ENCODE results near the gene ZIM2.

The ZIM2 gene

GRCh38 chr19:56746367-56746766 is 94.2 kb downstream of the ZIM2 start:
- no peak overlapping the region for H3K4me3 ChIP-seq (ENCODE audit: low read depth, low read length)
- no peaks in the 10 kb centered on the region for H3K4me1 ChIP-seq (ENCODE audit: control insufficient read depth, insufficient read depth, low read length)
- H3K9me3 ChIP-seq (ENCODE audit: control insufficient read depth, insufficient read depth, low read depth, low read length): no peaks in the 10 kb centered on the region
- TF ChIP-seq, protein P1, sequence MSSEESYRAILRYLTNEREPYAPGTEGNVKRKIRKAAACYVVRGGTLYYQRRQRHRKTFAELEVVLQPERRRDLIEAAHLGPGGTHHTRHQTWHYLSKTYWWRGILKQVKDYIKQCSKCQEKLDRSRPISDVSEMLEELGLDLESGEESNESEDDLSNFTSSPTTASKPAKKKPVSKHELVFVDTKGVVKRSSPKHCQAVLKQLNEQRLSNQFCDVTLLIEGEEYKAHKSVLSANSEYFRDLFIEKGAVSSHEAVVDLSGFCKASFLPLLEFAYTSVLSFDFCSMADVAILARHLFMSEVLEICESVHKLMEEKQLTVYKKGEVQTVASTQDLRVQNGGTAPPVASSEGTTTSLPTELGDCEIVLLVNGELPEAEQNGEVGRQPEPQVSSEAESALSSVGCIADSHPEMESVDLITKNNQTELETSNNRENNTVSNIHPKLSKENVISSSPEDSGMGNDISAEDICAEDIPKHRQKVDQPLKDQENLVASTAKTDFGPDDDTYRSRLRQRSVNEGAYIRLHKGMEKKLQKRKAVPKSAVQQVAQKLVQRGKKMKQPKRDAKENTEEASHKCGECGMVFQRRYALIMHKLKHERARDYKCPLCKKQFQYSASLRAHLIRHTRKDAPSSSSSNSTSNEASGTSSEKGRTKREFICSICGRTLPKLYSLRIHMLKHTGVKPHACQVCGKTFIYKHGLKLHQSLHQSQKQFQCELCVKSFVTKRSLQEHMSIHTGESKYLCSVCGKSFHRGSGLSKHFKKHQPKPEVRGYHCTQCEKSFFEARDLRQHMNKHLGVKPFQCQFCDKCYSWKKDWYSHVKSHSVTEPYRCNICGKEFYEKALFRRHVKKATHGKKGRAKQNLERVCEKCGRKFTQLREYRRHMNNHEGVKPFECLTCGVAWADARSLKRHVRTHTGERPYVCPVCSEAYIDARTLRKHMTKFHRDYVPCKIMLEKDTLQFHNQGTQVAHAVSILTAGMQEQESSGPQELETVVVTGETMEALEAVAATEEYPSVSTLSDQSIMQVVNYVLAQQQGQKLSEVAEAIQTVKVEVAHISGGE (tag by site-specific recombination; conservative IDR thresholded peaks at IDR 0.05; ENCODE audit: low read depth): no peak
- ChIA-PET CTCF (interaction anchor here (0.8 kb wide), 1 partner anchor 353 kb away, joined by 3 read pairs; no protein-coding TSS in a partner anchor), POLR2A (no interaction called here)
- no peak overlapping the region for H3K27ac ChIP-seq (ENCODE audit: extremely low read depth, low read depth, low read length)
- H3K36me3 ChIP-seq (ENCODE audit: control insufficient read depth in 2 of 2, insufficient read depth in 1 of 2, low read length in 2 of 2): no peaks in the 10 kb centered on the region

DNA sequence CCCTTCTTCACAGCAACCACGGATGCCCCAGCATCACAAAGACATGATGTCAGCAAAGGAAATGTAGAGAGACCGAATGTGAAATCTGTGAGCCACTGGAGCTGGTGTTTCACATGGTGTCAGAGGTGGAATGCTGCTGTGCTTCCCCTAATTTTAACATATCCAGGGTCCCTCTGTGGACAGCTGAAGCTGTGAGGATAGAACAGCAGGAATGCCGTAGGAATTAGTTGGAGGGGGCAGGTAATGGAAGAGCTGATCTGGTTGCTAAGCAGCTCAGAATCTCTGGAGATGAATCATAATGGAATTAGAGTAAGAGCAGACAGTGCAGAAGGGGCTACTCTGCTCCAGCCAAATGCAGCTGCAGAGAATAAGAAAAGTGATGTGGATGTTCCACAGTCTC is 100.0 kb downstream of the ZIM2 start:
- CTCF ChIA-PET: no interaction called here

GRCh38 chr19:56736571-56736970 is 104.0 kb downstream of the ZIM2 start:
- no peaks in the 10 kb centered on the region for H3K9me3 ChIP-seq (ENCODE audit: control insufficient read depth, insufficient read depth, low read depth, low read length)
- H3K4me3 ChIP-seq (ENCODE audit: low read depth, low read length): no peak overlapping the region
- CTCF ChIA-PET: interaction anchor here (0.6 kb wide), 1 partner anchor 392 kb away, joined by 3 read pairs; no protein-coding TSS in a partner anchor
- no peak overlapping the region for H3K27ac ChIP-seq (ENCODE audit: extremely low read depth, low read depth, low read length)
- POLR2A ChIA-PET: no interaction called here
- no peaks in the 10 kb centered on the region for H3K4me1 ChIP-seq (ENCODE audit: control insufficient read depth, insufficient read depth, low read length)
- no peaks in the 10 kb centered on the region for H3K36me3 ChIP-seq (ENCODE audit: control insufficient read depth in 2 of 2, insufficient read depth in 1 of 2, low read length in 2 of 2)
- TF ChIP-seq SP3 (tag by site-specific recombination; IDR thresholded peaks at IDR 0.05) (no peak), ZNF501 (tag by site-specific recombination; IDR thresholded peaks at IDR 0.05) (no peak), ZNF791 (tag by site-specific recombination; IDR thresholded peaks at IDR 0.05) (no peak), KLF8 (tag by site-specific recombination; IDR thresholded peaks at IDR 0.05) (no peak), REPIN1 (tag by site-specific recombination; IDR thresholded peaks at IDR 0.05; ENCODE audit: low read depth) (no peak), SCRT1 (tag by site-specific recombination; IDR thresholded peaks at IDR 0.05; ENCODE audit: borderline replicate concordance) (no peak), OSR2 (tag by site-specific recombination; IDR thresholded peaks at IDR 0.05) (no peak), SALL2 (tag by site-specific recombination; IDR thresholded peaks at IDR 0.05; ENCODE audit: borderline replicate concordance) (no peak), ZNF626 (tag by site-specific recombination; IDR thresholded peaks at IDR 0.05) (no peak), ZNF266 (tag by site-specific recombination; IDR thresholded peaks at IDR 0.05; ENCODE audit: low read depth) (no peak), SP2 (tag by site-specific recombination; IDR thresholded peaks at IDR 0.05) (no peak), ZNF132 (tag by site-specific recombination; IDR thresholded peaks at IDR 0.05; ENCODE audit: borderline replicate concordance) (no peak), ZNF391 (tag by site-specific recombination; IDR thresholded peaks at IDR 0.05; ENCODE audit: borderline replicate concordance, low read depth) (no peak)

More for the DNA sequence above, 100.0 kb downstream of the ZIM2 start:
- H3K4me3 ChIP-seq (ENCODE audit: low read depth, low read length): no peak overlapping the region
- H3K36me3 ChIP-seq (ENCODE audit: control insufficient read depth in 2 of 2, insufficient read depth in 1 of 2, low read length in 2 of 2): no peaks in the 10 kb centered on the region
- no peaks in the 10 kb centered on the region for H3K4me1 ChIP-seq (ENCODE audit: control insufficient read depth, insufficient read depth, low read length)
- no peak for TF ChIP-seq ZNF121 (tag by site-specific recombination; IDR thresholded peaks at IDR 0.05)
- TF ChIP-seq KLF10 (tag by site-specific recombination; IDR thresholded peaks at IDR 0.05): no peak
- no peak for TF ChIP-seq ZNF549 (tag by site-specific recombination; IDR thresholded peaks at IDR 0.05)
- TF ChIP-seq ZIC2 (tag by site-specific recombination; IDR thresholded peaks at IDR 0.05): no peak
- no peak for TF ChIP-seq ZNF292 (tag by site-specific recombination; IDR thresholded peaks at IDR 0.05; ENCODE audit: borderline replicate concordance, low read depth)
- no peak for TF ChIP-seq ZNF398 (tag by site-specific recombination; IDR thresholded peaks at IDR 0.05)
- TF ChIP-seq, protein P2, sequence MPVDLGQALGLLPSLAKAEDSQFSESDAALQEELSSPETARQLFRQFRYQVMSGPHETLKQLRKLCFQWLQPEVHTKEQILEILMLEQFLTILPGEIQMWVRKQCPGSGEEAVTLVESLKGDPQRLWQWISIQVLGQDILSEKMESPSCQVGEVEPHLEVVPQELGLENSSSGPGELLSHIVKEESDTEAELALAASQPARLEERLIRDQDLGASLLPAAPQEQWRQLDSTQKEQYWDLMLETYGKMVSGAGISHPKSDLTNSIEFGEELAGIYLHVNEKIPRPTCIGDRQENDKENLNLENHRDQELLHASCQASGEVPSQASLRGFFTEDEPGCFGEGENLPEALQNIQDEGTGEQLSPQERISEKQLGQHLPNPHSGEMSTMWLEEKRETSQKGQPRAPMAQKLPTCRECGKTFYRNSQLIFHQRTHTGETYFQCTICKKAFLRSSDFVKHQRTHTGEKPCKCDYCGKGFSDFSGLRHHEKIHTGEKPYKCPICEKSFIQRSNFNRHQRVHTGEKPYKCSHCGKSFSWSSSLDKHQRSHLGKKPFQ (tag by site-specific recombination; IDR thresholded peaks at IDR 0.05): no peak
- POLR2A ChIA-PET: no interaction called here
- H3K9me3 ChIP-seq (ENCODE audit: control insufficient read depth, insufficient read depth, low read depth, low read length): no peaks in the 10 kb centered on the region
- H3K27ac ChIP-seq (ENCODE audit: extremely low read depth, low read depth, low read length): no peak overlapping the region
